Epidermal melanocyte (primary cell): Measurements from ENCODE around the gene MPP3.

Source experiments
- DNase-seq: peaks from one replicate; pipeline ENCODE4 v3.0.0; 2011; ENCODE audit warnings: low spot score; ENCODE audit not compliant: insufficient read length

Gene MPP3

DNA sequence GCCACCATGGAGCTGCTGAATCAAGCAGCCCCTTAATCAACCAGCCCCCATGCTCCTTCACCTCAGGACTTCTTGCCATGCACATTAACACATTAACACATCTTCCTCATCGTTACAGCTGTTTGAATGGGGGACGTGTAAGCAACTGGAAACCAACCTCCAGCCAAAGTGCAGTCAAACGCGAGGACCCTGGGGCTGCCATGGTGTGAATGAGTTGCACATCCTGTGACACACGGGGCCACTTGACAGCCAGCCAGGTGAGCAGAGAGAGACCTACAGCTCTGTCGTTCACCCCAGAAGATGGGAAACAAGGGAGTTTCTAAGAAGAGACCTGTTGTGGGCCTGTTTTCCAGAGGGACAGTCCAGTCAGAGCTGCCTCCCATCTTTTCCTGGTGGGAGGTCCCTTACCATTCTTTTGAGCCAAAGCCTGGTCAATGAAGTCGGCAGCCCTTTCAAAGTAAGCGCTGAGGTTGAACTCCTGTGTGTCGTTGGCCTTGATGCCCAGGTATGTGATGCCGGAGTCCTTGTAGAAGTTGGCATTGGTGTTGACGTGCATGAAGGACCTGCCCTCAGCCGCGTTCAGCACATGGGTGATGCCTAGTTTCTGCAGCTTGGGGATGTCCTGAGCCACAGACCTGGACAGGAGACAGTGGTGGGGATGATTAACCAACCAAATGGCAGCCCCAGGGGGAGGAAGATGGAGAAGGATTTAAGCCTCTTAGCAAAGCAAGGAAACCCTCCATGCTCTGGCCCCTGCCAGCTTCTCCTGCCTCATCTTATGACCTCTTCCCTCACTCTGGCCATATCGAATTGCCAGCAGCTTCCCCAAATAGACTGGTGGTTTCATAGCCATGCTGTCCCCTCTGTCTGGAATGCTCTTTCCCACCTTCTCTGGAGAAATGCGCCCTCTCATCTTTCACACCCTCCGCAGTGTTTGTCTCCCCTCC lies 58.4 kb downstream of the MPP3 start:
- DNase-seq: no peak

DNA sequence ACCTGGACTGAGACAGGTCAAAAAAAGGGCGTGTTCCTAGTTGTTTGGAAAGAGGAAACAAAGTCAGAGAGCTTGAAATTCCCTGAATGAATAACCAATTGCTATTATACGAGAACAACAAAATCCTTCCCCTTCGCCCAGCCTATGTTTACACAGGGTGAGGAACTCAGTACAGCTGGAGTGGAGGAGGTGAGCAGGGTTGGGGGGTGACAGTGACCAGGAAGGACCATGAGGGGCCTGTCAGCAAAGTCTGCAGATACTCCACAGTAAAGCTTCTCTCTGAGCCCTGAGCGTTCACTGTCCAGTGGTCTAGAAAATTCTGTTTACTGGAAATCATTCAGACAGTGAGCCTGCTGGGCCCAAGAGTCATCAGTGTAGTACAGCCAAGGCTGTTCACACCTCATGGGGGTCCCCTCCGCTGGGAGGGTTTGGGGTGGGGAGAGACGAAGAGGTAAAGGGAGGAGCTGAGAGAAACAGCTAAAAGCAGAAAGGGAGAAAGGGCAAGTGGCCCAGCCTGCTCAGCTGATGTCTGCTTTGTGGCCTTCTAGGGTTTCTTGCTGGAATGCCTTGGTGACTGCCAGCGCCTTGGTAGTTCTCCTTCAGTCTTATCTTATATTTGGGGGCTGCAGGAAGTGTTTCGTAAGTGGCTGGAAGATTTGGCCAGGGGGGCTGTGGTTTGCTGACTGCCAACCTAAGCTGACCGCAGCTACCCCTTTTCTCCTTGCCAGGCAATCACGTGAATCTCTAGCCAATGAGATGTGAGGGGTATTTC lies 59.9 kb downstream of the MPP3 start:
- no peak for DNase-seq

DNA sequence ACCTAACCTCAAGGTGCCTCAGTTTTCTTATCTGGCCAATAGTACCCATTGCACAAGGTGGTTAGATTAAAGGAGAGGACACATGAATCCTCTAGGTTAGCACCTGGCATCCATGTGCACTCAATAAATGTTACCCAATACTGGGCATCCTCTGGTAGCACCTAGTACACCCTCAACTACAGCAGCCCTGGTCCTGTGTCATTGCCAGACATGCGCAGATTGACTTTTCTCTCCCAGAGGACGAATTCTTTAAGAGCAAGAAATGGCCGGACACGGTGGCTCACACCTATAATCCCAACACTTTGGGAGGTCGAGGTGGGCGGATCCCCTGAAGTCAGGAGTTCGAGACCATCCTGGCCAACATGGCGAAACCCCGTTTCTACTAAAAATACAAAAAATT lies 61.5 kb downstream of the MPP3 start:
- DNase-seq: no peak

DNA sequence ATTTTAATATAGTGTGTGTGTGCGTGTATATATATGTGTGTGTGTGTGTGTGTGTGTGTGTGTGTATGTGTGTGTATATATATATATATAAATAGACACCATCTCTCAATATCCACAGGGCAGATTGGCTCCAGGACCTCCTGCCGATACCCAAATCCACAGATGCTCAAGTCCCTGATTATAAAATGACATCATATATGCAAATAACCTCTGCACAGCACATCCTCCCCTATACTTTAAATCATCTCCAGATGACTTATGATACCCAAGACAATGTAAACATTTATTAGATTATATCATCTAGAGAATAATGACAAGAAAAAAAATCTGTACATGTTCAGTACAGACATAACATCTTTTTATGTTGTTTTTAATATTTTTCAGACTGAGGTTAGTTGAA lies 62.0 kb downstream of the MPP3 start:
- no peak for DNase-seq

DNA sequence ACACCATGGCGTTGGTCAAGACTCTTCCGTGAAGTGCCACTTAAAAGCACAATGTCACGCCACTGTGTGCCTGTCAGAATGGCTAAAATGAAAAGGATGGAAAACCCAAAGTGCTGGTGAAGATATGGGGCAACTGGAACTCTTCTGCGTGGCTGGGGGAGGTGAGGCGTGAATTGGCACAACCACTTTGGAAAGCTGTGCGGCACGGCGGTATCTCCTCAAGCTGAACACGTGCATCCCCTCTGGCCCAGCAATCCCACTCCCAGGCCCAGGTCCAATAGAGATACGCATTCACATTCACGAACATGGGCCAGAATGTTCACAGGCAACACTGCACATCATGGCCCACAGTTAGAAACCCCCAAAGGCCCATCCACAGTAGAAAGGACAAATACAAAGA lies 63.1 kb downstream of the MPP3 start:
- no peak for DNase-seq

DNA sequence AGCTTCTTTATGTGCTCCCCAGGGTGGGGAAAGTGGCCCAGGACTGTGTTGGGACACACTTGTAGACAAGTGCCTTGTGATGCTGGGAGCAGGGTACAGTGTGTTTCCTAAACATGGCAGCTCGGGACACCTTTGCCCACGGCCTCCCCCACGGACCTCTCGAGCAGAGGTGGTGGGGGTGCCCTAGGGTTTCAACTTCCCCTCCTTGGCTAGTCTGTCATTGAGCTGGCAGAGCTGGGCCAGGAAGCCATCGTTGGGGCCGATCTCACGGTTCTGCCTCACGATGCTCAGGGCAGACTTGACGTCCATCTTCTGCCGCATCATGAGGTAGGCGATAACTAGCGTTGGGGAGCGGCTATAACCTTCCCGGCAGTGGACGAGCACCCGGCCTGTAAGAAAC lies 63.5 kb downstream of the MPP3 start:
- DNase-seq: no peak

DNA sequence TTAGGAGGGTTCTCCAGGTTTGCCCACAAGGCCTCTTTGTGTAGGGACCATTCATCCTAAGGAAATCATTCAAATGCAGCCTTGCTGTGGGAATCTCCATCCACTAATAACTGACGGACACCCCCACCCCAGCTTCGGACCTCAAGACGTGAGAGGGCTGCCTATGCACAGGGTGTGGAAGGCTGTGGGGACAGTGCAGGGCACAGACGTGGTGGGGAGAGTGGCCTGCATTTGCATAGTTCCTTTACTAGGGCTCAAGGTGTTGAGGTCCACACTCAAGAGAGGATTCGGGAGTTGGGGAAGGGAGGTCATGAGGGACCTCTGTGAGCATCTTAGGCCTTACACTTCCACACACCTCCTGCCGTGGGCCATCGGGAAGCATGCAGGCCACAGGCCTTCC lies 64.0 kb downstream of the MPP3 start:
- DNase-seq: no peak

DNA sequence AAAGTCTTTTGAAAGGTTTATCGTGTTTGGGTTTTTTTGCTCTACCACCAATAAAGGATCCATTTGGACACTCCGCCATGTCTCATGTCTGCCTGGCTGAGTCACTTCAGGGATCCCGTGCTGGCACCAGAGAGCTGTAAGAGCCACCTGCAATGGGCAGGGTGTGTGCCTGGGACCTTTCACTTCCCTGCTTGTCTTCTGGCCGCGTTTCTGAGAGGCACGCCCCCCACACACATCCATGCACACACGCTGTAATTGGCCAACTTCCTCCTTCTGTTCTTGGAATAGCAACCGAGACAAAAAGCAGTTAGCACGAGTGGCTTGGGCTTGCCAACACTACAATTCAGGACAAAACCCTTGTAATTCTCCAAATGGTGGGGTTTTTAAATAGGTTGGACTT lies 64.6 kb downstream of the MPP3 start:
- DNase-seq: no peak

DNA sequence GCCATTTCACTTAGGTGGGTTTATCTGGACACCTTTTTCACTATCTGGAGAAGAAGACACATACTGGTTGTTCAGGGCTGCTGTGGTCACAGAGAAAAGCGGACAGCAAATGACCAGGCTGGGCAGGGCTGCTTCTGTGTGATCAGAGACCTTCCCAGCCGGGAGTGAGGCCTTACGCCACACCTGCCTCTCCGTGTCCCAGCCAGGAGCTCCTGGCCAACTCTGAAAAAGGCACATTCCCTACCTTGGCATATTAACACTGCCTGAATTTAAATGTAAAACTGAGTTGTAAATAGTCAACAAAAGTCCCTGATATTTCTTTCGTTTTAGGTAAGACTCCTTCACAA lies 65.3 kb downstream of the MPP3 start:
- DNase-seq: no peak

DNA sequence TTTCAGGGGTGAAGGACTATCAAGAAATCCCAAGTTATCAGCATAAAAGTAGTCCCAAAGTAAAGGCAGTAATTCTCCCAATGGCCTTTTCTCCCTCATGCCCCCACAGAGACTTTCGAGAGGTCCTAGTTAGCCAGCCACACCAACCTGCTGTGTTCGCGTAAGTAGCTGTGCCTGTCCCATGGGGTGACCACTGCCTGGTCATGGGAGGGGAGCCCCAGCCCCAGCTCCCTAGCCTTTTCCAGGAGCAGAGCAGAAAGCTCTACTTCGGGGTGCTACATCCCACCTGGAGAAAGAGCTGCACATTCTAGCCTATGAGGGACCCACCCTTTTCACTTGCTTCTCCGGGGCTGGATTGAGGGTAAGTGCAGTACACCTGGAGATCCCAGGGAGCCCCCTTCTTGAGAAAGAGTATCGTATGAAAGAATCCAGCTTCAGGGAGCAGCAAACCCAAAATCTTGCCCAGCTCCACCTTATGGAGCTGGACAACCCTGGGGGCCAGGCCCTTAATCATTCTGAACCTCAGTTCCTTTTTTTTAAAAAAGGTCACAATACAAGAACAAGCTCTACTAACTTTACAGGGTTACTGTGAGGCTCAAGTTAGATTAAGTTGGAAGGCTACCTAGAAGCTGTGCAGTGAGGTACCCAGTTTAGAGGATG lies 65.8 kb downstream of the MPP3 start:
- no peak for DNase-seq

DNA sequence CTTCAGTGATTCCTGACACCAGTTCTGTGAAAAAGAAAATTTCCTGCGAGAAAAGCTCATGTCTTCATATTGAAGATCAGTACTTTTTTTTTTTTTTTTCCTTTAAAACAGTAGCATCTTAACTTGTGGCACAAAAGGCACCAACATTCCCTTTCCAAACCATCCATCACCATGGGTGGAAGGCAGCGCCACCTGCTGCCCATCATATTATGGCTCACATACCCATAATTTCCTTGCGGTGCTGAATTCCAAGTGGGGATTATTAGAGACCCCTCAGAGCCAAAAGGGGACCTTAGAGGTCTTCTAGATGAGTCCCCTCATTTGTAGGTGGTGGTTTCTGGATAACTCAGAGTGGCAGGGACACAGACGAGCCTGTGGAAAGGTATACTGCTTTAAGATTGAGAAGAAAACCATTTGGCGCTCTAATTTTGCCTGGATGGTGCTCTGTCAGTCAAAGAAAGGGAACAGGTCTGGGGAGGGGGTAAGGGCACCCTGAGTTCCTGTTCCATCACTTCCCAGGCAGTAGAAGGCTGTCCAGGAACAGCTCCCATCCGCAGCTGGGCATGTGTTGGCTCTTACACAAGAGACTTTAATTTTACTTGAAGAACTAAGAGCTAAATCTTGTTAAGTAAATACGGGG lies 66.4 kb downstream of the MPP3 start:
- DNase-seq: peak; percentile 54

DNA sequence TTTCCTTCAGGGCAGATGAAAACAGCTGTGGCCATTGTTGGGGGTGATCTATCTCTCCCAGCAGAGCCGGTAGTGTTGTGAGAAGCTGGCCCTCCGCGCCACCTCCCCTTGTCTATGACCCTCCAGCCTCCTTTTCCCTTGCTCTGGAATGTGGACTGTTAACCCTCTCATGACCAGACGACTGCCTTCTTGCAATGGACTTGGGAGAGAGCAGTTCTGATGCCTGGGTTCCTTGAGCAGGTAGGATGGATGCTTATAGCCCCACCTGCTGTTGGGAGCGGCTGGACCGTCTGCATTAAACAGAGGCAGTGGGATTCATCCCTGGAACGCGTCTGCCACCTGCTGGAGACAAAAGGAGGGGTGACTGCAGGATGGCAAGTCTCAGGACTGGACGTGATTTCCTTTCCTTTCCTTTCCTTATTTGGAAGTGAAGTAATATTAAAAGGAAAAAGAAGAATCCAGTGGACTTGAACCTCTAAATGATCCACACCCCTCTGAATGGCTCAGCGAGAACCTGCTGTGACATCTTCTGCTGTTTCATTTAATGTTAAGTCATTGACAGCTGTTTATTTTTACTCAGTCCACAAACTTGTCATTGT lies 72.6 kb downstream of the MPP3 start:
- DNase-seq: peak; percentile 98

DNA sequence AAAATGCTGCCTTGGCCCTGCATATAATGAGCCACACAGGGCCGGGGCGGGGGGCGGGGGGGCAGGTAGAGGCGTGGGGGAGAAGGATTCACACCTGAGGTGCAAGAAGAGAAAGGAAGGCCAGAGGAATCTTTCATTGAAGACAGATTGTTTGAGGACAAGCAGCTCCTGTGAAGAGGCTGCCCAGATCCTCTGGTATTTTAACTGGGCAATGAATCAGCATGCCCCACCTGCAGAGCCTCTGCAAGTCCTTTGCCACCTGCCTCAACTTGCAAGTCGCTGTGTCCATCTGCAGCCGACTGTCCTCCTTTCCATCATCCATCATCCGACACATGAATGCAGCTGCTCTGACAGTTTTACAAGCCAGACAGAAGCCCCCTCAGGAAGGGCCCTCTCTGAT lies 73.1 kb downstream of the MPP3 start:
- DNase-seq: no peak

DNA sequence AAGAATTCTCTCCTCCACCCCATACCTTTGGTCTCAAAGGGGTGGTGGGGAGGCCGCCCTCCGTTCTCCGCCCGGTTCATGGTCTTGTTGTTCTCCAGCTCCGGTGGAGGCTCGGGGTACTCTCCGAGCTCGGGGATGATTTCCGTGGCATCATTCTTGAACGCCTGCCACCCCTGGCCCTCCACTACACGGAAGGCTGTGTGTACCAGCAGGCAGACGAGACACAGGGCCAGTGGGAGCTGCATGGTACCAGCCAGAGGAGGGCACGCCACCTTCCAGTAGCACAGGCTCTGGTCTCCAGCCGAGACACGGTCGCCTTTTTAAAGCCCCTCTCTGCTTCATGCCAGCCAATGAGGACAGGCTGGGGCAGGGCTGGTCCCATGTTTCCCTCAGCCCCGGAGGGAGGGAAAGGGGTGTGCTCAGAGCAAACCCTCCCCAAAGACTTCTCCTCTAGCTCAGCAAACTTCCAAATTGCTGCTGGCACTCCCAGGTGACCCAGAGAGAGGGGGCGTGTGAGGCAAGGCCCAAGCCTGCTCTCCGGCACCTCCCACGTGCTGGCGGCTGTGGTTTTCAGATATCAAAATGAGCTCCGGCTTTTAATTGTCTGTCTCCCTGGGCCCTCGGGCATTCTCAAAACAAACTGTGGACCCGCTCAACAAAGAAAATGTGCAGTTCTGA lies 74.3 kb downstream of the MPP3 start, which contains the start of gene SOST:
Gene SOST, minus strand, starts transcription at position 295 of the 678 bp plus-strand sequence. Its CDS starts 50 bp downstream, at position 245.
- no peak for DNase-seq

DNA sequence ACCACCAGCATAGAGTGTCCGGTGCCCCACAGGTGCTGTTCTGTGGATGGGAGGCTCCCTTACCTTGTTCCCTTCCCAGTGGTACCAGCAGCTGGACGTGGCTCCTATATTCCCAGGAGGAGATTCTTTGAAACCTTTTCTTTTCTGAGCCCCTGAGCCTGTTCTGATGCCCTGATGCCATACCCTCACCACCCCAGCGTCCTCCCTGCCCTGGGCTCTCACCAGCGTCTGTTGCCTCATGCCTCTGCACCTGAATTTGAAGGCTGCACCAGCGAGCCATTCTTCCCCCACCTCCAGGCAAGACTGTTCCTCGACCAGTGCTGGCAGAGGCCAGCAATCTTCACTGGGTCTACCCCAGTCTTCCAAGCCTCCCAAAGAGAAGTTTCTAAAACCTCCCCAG lies 74.9 kb downstream of the MPP3 start:
- no peak for DNase-seq

DNA sequence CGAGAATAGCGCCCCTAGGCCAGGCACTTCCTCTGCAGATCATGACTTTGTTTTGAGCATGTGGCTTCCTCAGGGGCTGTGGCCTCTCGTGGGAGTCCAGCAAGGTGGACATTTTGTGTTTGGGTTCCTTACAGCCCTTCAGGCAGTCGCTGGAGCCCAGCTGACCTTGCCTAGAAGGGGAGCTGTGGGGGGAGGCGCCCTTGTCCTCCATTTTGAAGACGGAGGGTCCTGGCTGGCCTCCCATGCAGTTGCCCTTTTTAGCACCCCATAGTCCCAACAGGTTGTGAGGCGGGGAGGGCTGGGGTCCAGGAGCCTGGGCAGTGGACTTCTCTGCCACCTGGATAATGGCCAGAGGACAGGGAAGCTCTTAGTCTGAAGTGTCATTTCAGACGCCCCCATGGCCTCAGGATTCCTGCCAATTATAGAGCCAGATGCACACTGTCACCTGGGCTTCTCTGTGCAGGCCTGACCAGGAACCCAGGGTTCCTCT lies 75.7 kb downstream of the MPP3 start:
- no peak for DNase-seq

DNA sequence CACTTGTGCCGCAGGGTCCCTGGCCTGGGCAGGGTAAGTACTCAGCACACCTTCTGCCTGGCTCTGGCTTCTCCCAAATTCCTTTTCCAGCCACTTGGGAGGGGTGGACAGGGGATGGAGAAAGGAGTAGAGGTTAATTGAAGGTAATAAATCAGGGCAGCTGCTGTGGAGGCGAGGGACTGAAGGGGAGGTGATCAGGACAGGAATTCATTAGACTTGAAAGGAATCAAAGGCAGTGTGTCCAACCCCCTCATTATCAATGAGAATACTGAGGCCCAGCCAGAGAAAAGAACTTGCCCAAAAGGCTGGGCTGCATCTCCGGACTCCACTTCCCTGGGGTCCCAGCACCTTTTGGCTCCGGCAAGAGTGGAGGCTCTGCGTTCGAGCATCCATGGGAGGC lies 76.7 kb downstream of the MPP3 start:
- DNase-seq: no peak

DNA sequence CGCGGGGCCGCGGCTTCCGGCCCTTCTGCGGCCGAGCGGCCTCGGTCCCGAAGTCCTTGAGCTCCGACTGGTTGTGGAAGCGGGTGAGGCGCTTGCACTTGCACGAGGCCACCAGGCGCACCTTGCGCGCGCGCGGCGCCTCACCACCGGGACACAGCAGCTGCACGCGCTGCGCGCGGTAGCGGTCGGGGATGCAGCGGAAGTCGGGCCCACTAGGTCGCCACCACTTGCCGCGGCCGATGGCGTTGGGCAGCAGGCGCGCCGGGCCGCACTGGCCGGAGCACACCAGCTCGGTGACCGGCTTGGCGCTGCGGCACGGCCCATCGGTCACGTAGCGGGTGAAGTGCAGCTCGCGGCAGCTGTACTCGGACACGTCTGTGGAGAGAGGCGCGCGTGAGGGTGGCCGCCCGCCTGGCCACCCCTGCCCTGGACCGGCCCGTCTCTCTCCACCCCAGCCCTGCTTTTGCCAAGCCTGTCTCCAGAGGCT lies 77.5 kb downstream of the MPP3 start:
- DNase-seq: no peak

DNA sequence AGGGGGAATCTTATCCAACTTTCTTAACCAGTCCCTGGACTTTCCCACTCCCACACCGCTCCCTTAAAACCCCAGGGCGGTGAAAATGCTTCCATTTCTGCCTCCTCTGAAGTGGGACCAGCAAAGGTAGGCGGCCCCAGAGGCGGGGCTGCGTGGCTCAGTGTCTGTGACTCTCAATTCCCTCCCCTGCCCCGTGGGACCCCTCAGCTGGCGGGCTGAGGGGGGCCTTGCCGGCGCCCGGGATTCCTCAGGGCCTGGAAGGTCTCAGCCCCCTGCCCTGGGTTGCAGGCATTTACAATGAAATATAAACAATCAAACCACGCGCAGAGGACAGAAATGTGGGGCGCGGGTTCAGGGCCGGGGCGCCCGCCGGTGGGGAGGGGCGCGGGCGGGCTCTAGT lies 78.0 kb downstream of the MPP3 start:
- DNase-seq: no peak

DNA sequence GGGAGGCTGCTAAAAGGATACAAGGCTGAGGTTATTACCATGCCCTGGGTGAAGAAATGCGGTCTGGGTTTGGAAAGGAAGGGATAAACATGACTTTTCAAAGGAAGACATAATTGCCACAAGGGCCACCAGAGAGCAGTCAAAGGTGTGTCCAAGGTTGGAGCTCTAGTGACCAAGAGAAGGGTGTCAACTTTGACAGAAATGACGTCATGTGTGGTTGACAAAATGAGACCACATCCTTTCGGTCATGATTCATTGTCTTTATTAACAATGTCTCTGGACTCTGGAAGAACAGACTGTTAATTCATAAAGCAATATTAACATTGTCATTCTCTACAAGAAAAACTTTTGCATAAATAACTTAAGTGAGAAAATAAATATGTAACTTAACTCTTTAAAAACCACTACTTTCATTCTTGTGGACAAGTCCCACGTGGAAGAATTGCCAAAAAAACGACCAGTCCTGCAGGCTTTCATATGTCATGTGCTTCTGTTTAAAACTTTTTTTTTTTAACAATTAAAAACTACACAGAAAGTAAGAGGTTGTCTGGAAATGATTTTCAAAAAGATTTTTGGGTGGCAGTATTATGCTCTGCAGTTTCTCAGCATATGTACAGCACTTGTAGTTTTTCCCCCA lies 79.3 kb downstream of the MPP3 start:
- no peak for DNase-seq
